ENCODE results near the gene ALG6. TPM values are rescaled to one million over a fixed set of nuclear protein-coding genes. Genes with fewer than 3 reads are reported as not detected.
"Not testable (repeated sequence)": the region's sequence is repeated elsewhere in the genome, so short reads cannot be mapped to it uniquely, and the experiment has no call there.

The ALG6 gene
- total RNA-seq, 1 donor from 2014 or later = 26.0 TPM

GRCh38 chr1:63414691-63415365, 47.4 kb downstream of the ALG6 start:
- Mint-ChIP-seq H3K9me3 (no peaks in the 10 kb centered on the region), H3K27ac (ENCODE audit: unreplicated experiment) (no peak overlapping the region), H3K27me3 (ENCODE audit: low read depth) (no peaks in the 10 kb centered on the region), H3K36me3 (ENCODE audit: low read depth) (peaks cover 3% of the 10 kb centered on the region), H3K4me1 (peaks cover 4% of the 10 kb centered on the region), H3K4me3 (no peak overlapping the region)
- no peak for DNase-seq (ENCODE audit: low read depth, low spot score)
- TF ChIP-seq CTCF (conservative IDR thresholded peaks at IDR 0.05) = no peak

- H3K4me1 Mint-ChIP-seq = peaks cover 4% of the 10 kb centered on the region
- peaks cover 10% of the 10 kb centered on the region for H3K36me3 Mint-ChIP-seq (ENCODE audit: low read depth)
- no peak for DNase-seq (ENCODE audit: low read depth, low spot score)
- H3K27me3 Mint-ChIP-seq (ENCODE audit: low read depth) = no peaks in the 10 kb centered on the region
- peaks cover 3% of the 10 kb centered on the region for H3K9me3 Mint-ChIP-seq
- TF ChIP-seq CTCF (conservative IDR thresholded peaks at IDR 0.05) = no peak
- H3K4me3 Mint-ChIP-seq = no peak overlapping the region
- H3K27ac Mint-ChIP-seq (ENCODE audit: unreplicated experiment) = no peak overlapping the region
Measured at GRCh38 chr1:63418101-63418500, 50.7 kb downstream of the ALG6 start.

- H3K4me1 Mint-ChIP-seq; H3K36me3 Mint-ChIP-seq (ENCODE audit: low read depth); H3K4me3 Mint-ChIP-seq; H3K27me3 Mint-ChIP-seq (ENCODE audit: low read depth); DNase-seq (ENCODE audit: low read depth, low spot score); H3K27ac Mint-ChIP-seq (ENCODE audit: unreplicated experiment); H3K9me3 Mint-ChIP-seq: not testable (repeated sequence)
Measured at GRCh38 chr1:63420746-63421145, 53.3 kb downstream of the ALG6 start.

GRCh38 chr1:63423649-63424048, 56.2 kb downstream of the ALG6 start:
- no peak overlapping the region for H3K27ac Mint-ChIP-seq (ENCODE audit: unreplicated experiment)
- DNase-seq (ENCODE audit: low read depth, low spot score) = no peak
- H3K9me3 Mint-ChIP-seq = peaks cover 3% of the 10 kb centered on the region
- H3K36me3 Mint-ChIP-seq (ENCODE audit: low read depth) = peaks cover 10% of the 10 kb centered on the region
- H3K27me3 Mint-ChIP-seq (ENCODE audit: low read depth) = no peaks in the 10 kb centered on the region
- TF ChIP-seq CTCF (conservative IDR thresholded peaks at IDR 0.05) = no peak
- no peak overlapping the region for H3K4me3 Mint-ChIP-seq
- no peaks in the 10 kb centered on the region for H3K4me1 Mint-ChIP-seq

GRCh38 chr1:63428815-63429214, 61.4 kb downstream of the ALG6 start:
- Mint-ChIP-seq H3K4me1 (no peaks in the 10 kb centered on the region), H3K36me3 (ENCODE audit: low read depth) (peaks cover 27% of the 10 kb centered on the region), H3K27ac (ENCODE audit: unreplicated experiment) (no peak overlapping the region), H3K9me3 (peaks cover 8% of the 10 kb centered on the region), H3K27me3 (ENCODE audit: low read depth) (no peaks in the 10 kb centered on the region), H3K4me3 (no peak overlapping the region)
- no peak for DNase-seq (ENCODE audit: low read depth, low spot score)
- no peak for TF ChIP-seq CTCF (conservative IDR thresholded peaks at IDR 0.05)

GRCh38 chr1:63429281-63429680, 61.9 kb downstream of the ALG6 start:
- peaks cover 8% of the 10 kb centered on the region for H3K9me3 Mint-ChIP-seq
- no peak overlapping the region for H3K27ac Mint-ChIP-seq (ENCODE audit: unreplicated experiment)
- H3K4me1 Mint-ChIP-seq = no peaks in the 10 kb centered on the region
- TF ChIP-seq CTCF (conservative IDR thresholded peaks at IDR 0.05) = no peak
- DNase-seq (ENCODE audit: low read depth, low spot score) = no peak
- peaks cover 27% of the 10 kb centered on the region for H3K36me3 Mint-ChIP-seq (ENCODE audit: low read depth)
- no peak overlapping the region for H3K4me3 Mint-ChIP-seq
- no peaks in the 10 kb centered on the region for H3K27me3 Mint-ChIP-seq (ENCODE audit: low read depth)

Data from neural crest cell (in vitro differentiated cells).